GM12873 (cell line): ENCODE data around the gene PRKN.

ENCODE experiments used
- TF ChIP-seq, protein P1 (sequence below): IDR thresholded peaks from 2 replicates; pipeline ENCODE4 v1.5.1; 2012; ENCODE audit warnings: low read depth, mild to moderate bottlenecking, moderate library complexity, low read length, control low read depth; ENCODE audit not compliant: insufficient read depth; ENCODE audit errors: missing control alignments

Gene PRKN

DNA sequence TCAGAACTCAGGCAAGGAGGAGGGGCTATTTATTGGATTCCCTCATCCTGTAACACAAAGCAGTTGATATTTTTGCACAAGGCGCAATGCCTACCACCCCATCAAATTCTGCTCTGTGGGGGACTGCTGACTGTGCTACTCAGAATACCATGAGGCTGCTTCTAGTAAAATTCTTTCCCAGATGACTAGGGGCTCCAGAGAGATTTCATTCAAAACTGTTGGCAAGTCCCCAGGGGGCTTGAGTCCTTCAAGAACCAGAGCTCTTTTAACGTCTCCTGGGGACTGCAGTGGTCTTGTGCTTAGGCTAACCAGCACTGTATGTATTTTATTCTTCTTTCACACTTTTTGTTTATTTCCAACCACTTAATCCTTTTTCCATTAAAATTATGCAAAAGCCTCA lies 1087.8 kb downstream of the PRKN start:
- TF ChIP-seq, protein P1, sequence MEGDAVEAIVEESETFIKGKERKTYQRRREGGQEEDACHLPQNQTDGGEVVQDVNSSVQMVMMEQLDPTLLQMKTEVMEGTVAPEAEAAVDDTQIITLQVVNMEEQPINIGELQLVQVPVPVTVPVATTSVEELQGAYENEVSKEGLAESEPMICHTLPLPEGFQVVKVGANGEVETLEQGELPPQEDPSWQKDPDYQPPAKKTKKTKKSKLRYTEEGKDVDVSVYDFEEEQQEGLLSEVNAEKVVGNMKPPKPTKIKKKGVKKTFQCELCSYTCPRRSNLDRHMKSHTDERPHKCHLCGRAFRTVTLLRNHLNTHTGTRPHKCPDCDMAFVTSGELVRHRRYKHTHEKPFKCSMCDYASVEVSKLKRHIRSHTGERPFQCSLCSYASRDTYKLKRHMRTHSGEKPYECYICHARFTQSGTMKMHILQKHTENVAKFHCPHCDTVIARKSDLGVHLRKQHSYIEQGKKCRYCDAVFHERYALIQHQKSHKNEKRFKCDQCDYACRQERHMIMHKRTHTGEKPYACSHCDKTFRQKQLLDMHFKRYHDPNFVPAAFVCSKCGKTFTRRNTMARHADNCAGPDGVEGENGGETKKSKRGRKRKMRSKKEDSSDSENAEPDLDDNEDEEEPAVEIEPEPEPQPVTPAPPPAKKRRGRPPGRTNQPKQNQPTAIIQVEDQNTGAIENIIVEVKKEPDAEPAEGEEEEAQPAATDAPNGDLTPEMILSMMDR: no peak

DNA sequence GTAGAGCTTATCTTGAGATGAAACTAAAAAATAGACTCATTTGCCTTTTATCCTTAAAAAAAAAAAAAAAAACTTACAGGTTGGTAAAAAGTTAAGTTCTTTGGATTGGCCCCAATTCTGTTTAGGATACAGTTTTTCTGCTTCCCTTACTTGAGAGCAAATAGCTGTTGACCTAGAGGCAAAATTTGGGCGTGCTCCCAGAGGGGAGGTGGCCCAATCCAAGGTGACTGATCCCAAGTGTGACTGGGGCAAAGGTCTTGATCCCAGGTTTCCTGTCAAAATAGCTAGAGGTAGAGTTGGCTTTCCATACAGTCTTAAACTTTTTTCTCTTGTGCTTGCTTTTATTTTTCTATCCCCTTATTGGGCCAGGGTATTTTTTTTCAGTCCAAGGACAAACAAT lies 1089.9 kb downstream of the PRKN start:
- TF ChIP-seq, protein P1: no peak

DNA sequence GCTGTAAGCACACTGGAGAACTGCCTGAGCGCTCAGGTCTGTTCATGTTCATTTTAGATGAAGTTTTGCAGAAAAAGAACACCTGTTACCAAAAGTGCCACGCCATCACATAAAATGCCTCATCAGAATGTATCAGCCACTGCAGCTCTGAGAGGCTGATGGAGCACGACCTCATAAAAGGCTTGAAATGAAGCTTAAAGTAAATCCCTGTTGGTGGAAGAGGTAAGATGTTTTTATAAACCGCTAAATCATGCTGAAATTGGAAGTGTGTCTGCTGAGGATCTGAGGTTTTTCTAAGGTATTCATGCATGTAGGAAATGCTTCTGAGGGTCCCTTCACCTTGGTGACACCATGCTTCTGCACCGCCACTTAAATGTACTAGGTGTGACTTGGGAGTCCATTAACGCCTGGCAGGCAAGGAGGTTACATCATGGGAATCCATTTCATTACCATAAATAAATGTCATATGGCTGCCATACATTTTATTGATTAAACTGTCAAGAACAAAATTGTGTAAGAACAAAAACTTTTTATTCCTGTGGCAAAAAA lies 1090.6 kb downstream of the PRKN start:
- TF ChIP-seq, protein P1: no peak

DNA sequence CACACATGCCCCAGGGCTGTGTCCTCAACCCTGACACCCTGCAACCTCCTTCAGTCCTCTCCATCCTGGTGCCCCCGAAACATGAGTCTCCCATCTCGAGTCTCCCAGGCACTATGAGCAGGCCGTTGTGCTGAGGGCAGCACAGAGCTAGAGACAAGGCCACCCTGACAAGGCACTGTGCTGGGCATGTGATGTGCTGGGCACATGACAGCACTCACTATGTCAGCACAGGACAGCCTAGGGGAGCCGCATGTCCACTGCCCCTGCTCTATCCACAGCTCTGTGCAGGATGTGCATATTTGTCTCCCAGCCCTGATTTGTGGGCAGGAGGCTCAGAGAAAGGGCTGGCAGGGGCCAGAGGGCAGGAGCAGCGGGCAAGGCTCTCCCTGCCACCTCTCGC lies 1091.6 kb downstream of the PRKN start:
- TF ChIP-seq, protein P1: no peak

DNA sequence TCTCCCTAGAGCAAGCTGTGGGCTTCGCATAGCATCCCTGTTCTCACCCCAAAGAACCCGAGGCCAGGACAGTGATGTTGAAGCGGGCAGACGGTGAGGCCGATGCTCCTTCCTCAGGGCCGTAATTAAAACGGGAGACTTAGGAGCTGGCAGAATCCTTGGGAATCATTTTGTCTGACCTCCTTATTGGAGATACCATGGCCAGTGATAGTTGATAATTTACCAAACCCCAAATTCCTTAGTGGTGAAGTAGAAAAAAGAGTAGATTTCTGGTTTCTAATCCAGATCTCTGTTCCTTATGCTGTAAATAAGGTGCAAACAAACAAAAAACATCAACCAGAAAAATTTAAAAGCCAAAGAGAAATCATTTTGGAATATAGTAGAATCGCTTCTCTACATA lies 1092.7 kb downstream of the PRKN start:
- TF ChIP-seq, protein P1: no peak

DNA sequence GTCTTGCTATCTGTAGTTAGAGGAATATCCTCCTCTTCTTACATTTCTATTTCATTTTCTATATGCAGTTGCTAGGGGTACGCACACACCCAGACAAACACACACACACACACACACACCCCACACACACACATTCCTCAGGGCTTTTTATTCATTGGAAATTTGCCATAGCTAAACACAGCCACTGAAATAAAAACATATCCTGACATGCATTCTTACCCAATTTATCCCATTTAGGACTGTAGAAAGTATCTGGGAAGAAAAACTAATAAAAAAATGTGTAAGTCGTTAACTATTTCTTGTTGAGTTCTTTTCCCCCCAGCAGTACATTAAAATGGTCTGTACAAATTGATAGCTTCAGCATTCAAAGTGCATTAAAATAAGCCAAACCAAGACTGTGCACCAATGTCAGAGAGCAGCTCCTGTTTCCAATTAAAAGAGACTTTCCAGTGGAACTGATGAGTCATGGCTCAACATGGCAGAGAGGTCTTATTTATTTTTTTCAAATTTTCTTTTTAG lies 1095.8 kb downstream of the PRKN start:
- TF ChIP-seq, protein P1: no peak

DNA sequence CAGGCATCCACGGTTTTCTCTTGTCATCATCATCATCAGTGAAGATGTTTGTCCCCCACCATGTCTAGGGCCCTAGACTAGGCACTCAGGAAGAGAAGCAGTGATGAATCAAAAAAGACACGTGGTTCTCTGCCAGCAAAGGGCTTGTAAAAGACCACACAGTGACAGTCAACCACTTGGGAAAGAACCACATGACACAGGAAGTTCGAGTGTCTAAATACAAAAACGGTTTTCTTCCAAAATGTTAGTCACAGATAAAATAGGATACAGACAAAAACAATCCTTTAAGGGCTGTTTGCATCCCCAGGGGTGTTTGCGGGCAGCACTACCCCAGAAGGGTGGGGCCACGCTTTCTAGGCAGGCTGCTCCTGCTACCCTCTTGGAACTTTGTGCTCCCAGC lies 1096.9 kb downstream of the PRKN start:
- TF ChIP-seq, protein P1: no peak

DNA sequence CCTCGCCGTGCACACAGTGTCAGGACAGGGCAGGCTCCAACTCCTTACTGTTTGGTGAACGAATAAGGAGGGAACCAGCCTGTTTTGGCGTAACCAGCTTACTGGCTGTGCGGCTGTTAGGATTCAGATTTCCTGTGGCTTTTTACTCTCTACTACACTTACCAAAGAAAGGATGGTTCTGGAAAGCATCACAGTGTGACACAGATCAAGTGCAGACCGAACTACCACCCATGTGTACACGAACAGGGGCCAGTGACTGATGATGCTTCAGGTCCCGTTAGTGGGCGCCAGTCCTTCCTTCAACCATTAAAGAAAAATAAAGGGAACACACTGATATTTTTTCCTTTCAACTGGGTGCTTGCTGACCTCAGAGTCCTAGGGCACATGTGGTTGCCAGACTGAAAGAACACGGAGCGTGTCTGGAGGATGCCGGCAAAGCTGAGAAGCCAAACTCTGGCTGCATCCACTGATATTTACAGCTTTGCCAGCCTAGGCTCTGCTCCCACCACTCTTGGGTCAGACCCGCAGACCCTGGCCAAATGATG lies 1101.4 kb downstream of the PRKN start:
- TF ChIP-seq, protein P1: no peak
